GM12878 (cell line): ENCODE measurements around the gene CENPF. TPM values are rescaled to one million over a fixed set of nuclear protein-coding genes. Genes with fewer than 3 reads are reported as not detected.
"Not testable (repeated sequence)": the region's sequence is repeated elsewhere in the genome, so short reads cannot be mapped to it uniquely, and the experiment has no call there.

ENCODE experiments used
- ATAC-seq: fragments of 200-7000 bp; cut with Tn5 transposase; 3 replicates; pipeline ENCODE4 v1.9.1; 2020; ENCODE audit warnings: mild to moderate bottlenecking, moderate library complexity
- BruUV-seq: library from RNA; stranded (reverse); fragments of 400-500 nt; replicated peaks from 2 replicates; lab custom pipeline; 2021; lab: Mats Ljungman, UMichigan
- CTCF ChIA-PET: fragments of 300-600 bp; sonication (Branson Sonifier 250); formaldehyde crosslinking; extraction: SDS; loops from one replicate; lab custom pipeline; 2021; ENCODE audit warnings: inconsistent platforms; lab: Yijun Ruan, JAX
- POLR2A ChIA-PET: fragments of 350-600 bp; formaldehyde crosslinking; extraction: SDS; loops from one replicate; lab custom pipeline; 2021; ENCODE audit warnings: inconsistent platforms; lab: Charles Lee
- RAD21 ChIA-PET: fragments of 300-600 bp; sonication (Branson Sonifier 250); formaldehyde crosslinking; loops from one replicate; lab custom pipeline; 2023; ENCODE audit warnings: antibody characterized with exemption; ENCODE audit not compliant: unreplicated experiment; lab: Charles Lee
- SMC1A ChIA-PET: fragments of 300-600 bp; sonication (Branson Sonifier 250); formaldehyde crosslinking; loops from one replicate; lab custom pipeline; 2023; ENCODE audit not compliant: unreplicated experiment, uncharacterized antibody; lab: Charles Lee
- DNase-seq: peaks from one replicate; pipeline ENCODE4 v3.0.0-alpha.2; 2011; ENCODE audit warnings: low read depth, low spot score
- FAIRE-seq: peaks from 3 replicates; lab custom pipeline; 2011; peaks lifted over from hg19 to GRCh38; lab: Jason Lieb, UNC
- H2AFZ ChIP-seq: 2 replicates; pipeline ENCODE4 v1.6.0; 2011; ENCODE audit warnings: low read depth, low read length, control low read depth; ENCODE audit not compliant: control insufficient read depth
- H3K27ac ChIP-seq: 2 replicates; pipeline ENCODE4 v1.5.1; 2011; ENCODE audit warnings: control low read depth; ENCODE audit not compliant: control insufficient read depth, insufficient read depth
- H3K27me3 ChIP-seq, 2 experiments: replicated peaks in 1 of 2; 2 replicates each; pipeline versions ENCODE4 v1.6.0 to v1.6.1; 2011; ENCODE audit warnings: low read length in 1 of 2; ENCODE audit not compliant: control insufficient read depth in 2 of 2, insufficient read depth in 2 of 2
- H3K36me3 ChIP-seq, 2 experiments: 2 replicates each; pipeline ENCODE4 v1.5.1; 2011; ENCODE audit warnings: low read length in 1 of 2; ENCODE audit not compliant: control insufficient read depth in 2 of 2, insufficient read depth in 2 of 2
- H3K4me1 ChIP-seq: 2 replicates; pipeline ENCODE4 v1.6.1; 2011; ENCODE audit warnings: mild to moderate bottlenecking, low read length, moderate library complexity, mixed read lengths; ENCODE audit not compliant: control insufficient read depth, insufficient read depth
- H3K4me2 ChIP-seq: 2 replicates; pipeline ENCODE4 v1.6.0; 2011; ENCODE audit warnings: control low read depth; ENCODE audit not compliant: control insufficient read depth, insufficient read depth
- H3K4me3 ChIP-seq: fragments of 200-600 bp; sonication (generic); 2 replicates; pipeline ENCODE4 v1.5.1; 2016
- H3K79me2 ChIP-seq: 2 replicates; pipeline ENCODE4 v1.6.0; 2011; ENCODE audit warnings: low read length; ENCODE audit not compliant: control insufficient read depth, insufficient read depth
- H3K9ac ChIP-seq: 2 replicates; pipeline ENCODE4 v1.8.0; 2011; ENCODE audit warnings: low read length, control low read depth, mixed read lengths; ENCODE audit not compliant: control insufficient read depth, insufficient read depth
- H3K9me3 ChIP-seq: replicated peaks from 3 replicates; pipeline ENCODE4 v1.5.1; 2011; ENCODE audit warnings: mild to moderate bottlenecking, low read length; ENCODE audit not compliant: control insufficient read depth, insufficient read depth
- H4K20me1 ChIP-seq: 2 replicates; pipeline ENCODE4 v1.6.0; 2011; ENCODE audit not compliant: control insufficient read depth, insufficient read depth
- SRF ChIP-seq, 2 experiments: IDR thresholded peaks; 2 replicates each; pipeline ENCODE4 v1.6.1; 2011; ENCODE audit warnings: low read depth in 2 of 2, low read length in 2 of 2, mild to moderate bottlenecking in 1 of 2, moderate library complexity in 1 of 2
- WGBS: methylation state at CpG from one replicate; pipeline ENCODE4 v1.1.6; 2016; ENCODE audit warnings: low lambda C conversion rate; ENCODE audit not compliant: insufficient replicate concordance, insufficient coverage; ENCODE audit errors: missing lambda C conversion rate; 5-methylcytosine and 5-hydroxymethylcytosine counted together
- in situ Hi-C: fragments of 300-500 bp; cut with MboI; formaldehyde crosslinking; loops from 9 replicates; pipeline ENCODE4 v1.14.3; 2018; ENCODE audit warnings: mixed read lengths
- intact Hi-C: fragments of 100-400 bp; cut with micrococcal nuclease; formaldehyde crosslinking; loops from one replicate; pipeline ENCODE4 v1.14.2; 2022; ENCODE audit not compliant: unreplicated experiment
- polyA plus RNA-seq, 11 experiments: library from polyadenylated mRNA; depleted of rRNA in 4 of 11; unstranded in 6 of 11; stranded (reverse) in 5 of 11; fragments of >200 nt; fragmentation: Nextera tagmentation in 4 of 11; fragmentation: Illumina TruSeq in 1 of 11; extraction: Ambion mirVana in 4 of 11; extraction: Trizol in 1 of 11; gene quantifications; 1 replicate in 1 of 11; 2 replicates in 10 of 11; pipeline versions ENCODE4 v1.2.1 to v1.2.3, GENCODE V29; 2011 to 2016; ENCODE audit warnings: inconsistent platforms in 2 of 11, missing spikeins in 2 of 11, low read depth in 1 of 11
- total RNA-seq, 4 experiments: library from RNA; depleted of rRNA in 3 of 4; stranded (reverse); fragments of >200 nt in 3 of 4; fragmentation: Illumina TruSeq in 1 of 4; extraction: Trizol in 1 of 4; gene quantifications; 2 replicates each; pipeline versions ENCODE4 v1.2.1 to v1.2.3, GENCODE V29; 2013 to 2021
- TF ChIP-seq, protein P1 (sequence below): IDR thresholded peaks from 2 replicates; pipeline ENCODE4 v1.6.1; 2011; ENCODE audit warnings: borderline replicate concordance, low read depth, mild to moderate bottlenecking, moderate library complexity, mixed read lengths, low read length; ENCODE audit not compliant: insufficient read depth; ENCODE audit errors: extremely low read length

CENPF gene
- total and polyA plus RNA-seq, 10 of the 15 experiments (the other 5 are each of a cell fraction or from before 2014, with no cell fraction given): 26.0 to 132 (median 70.5) TPM

GRCh38 chr1:214675524-214675923 lies 72.5 kb downstream of the CENPF start:
- H3K27ac ChIP-seq, H3K27me3 ChIP-seq, H2AFZ ChIP-seq, RAD21 ChIA-PET, BruUV-seq, FAIRE-seq, H4K20me1 ChIP-seq, POLR2A ChIA-PET, DNase-seq, H3K4me2 ChIP-seq, SMC1A ChIA-PET, H3K9ac ChIP-seq, H3K4me1 ChIP-seq, H3K9me3 ChIP-seq, H3K4me3 ChIP-seq, H3K36me3 ChIP-seq, in situ Hi-C loops, H3K79me2 ChIP-seq, ATAC-seq, intact Hi-C loops, CTCF ChIA-PET: not testable (repeated sequence)
- WGBS: 100% methylated on average over 1 of the region's 1 CpG

DNA sequence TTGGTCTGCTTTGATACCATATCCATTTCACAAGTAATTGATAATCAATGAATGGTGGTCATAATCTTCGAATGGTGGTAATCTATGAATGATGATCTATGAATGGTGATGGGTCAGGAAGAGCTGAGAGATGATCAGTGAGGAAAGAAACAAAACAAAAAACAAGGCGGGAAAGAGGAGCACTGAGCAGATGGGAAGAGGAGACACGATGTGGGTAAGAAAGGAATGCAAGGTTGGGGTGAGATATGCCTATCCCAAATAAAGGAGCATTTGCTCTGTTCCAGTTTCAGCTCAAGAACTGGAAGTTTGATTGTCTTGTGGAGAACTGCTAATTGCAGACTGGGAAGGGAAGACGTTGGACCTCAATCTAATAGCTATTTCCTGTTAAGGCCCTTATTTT lies 73.8 kb downstream of the CENPF start:
- H3K4me1 ChIP-seq: no peaks in the 10 kb centered on the region
- H3K79me2 ChIP-seq: no peaks in the 10 kb centered on the region
- H3K9me3 ChIP-seq: no peaks in the 10 kb centered on the region
- no peak overlapping the region for H2AFZ ChIP-seq
- no TSS peak for BruUV-seq
- H3K4me2 ChIP-seq: no peak overlapping the region
- intact Hi-C loops: no loop called here
- ChIA-PET CTCF (interaction anchor here (0.8 to 1.3 kb wide), 2 partner anchors 39 to 349 kb away, joined by 3 to 4 read pairs; no protein-coding TSS in a partner anchor), SMC1A (interaction anchor here (1.0 to 1.3 kb wide), 2 partner anchors 9 to 349 kb away, joined by 3 read pairs; no protein-coding TSS in a partner anchor), RAD21 (no interaction called here), POLR2A (no interaction called here)
- DNase-seq: no peak
- no peak for ATAC-seq
- H3K27ac ChIP-seq: no peak overlapping the region
- FAIRE-seq: no peak
- WGBS: 37% methylated on average over 4 of the region's 4 CpGs
- H4K20me1 ChIP-seq: no peaks in the 10 kb centered on the region
- H3K9ac ChIP-seq: no peak overlapping the region
- H3K36me3 ChIP-seq: no peaks in the 10 kb centered on the region; a peak in 1 of 4 replicates
- H3K27me3 ChIP-seq: no peaks in the 10 kb centered on the region; a peak in 1 of 4 replicates
- no peak overlapping the region for H3K4me3 ChIP-seq
- in situ Hi-C loops: no loop called here
- TF ChIP-seq, protein P1, sequence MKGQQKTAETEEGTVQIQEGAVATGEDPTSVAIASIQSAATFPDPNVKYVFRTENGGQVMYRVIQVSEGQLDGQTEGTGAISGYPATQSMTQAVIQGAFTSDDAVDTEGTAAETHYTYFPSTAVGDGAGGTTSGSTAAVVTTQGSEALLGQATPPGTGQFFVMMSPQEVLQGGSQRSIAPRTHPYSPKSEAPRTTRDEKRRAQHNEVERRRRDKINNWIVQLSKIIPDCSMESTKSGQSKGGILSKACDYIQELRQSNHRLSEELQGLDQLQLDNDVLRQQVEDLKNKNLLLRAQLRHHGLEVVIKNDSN: no peak
- no peak for TF ChIP-seq SRF (IDR thresholded peaks at IDR 0.05; ENCODE audit: low read depth in 2 of 2, low read length in 2 of 2)
